ENCODE data around the gene CFDP1. TPM values are rescaled to one million over a fixed set of nuclear protein-coding genes. Genes with fewer than 3 reads are reported as not detected.
A peak's percentile ranks its signal among the peaks of the same experiment; 100 is the strongest.

CFDP1 gene
- total RNA-seq, 1 donor from 2014 or later: 45.2 TPM

- no peak for DNase-seq (ENCODE audit: low spot score)
These were observed 113.5 kb downstream of the CFDP1 start for GRCh38 chr16:75319513-75320411.

- DNase-seq (ENCODE audit: low spot score): no peak
These were observed 114.6 kb downstream of the CFDP1 start for GRCh38 chr16:75318737-75319136.

- no peak for DNase-seq (ENCODE audit: low spot score)
These were observed 115.8 kb downstream of the CFDP1 start for GRCh38 chr16:75317532-75317931.

- DNase-seq (ENCODE audit: low spot score): no peak
These were observed 116.2 kb downstream of the CFDP1 start for GRCh38 chr16:75317101-75317522.

GRCh38 chr16:75315539-75316306, 117.6 kb downstream of the CFDP1 start:
- DNase-seq (ENCODE audit: low spot score): no peak

- no peak for DNase-seq (ENCODE audit: low spot score)
These were observed 120.4 kb downstream of the CFDP1 start for GRCh38 chr16:75312875-75313274.

GRCh38 chr16:75311383-75311938, 121.8 kb downstream of the CFDP1 start:
- no peak for DNase-seq (ENCODE audit: low spot score)

GRCh38 chr16:75310541-75310940, 122.8 kb downstream of the CFDP1 start:
- DNase-seq (ENCODE audit: low spot score): no peak

- DNase-seq (ENCODE audit: low spot score): no peak
These were observed 123.3 kb downstream of the CFDP1 start for GRCh38 chr16:75309899-75310430.

- DNase-seq (ENCODE audit: low spot score): no peak
These were observed 124.1 kb downstream of the CFDP1 start for GRCh38 chr16:75309156-75309555.

GRCh38 chr16:75308011-75308410, 125.3 kb downstream of the CFDP1 start:
- no peak for DNase-seq (ENCODE audit: low spot score)

- DNase-seq (ENCODE audit: low spot score): no peak
These were observed 125.8 kb downstream of the CFDP1 start for GRCh38 chr16:75307506-75307905.

GRCh38 chr16:75306099-75306762, 127.1 kb downstream of the CFDP1 start:
- DNase-seq (ENCODE audit: low spot score): peak; percentile 58

- DNase-seq (ENCODE audit: low spot score): peak; percentile 89
These were observed 127.8 kb downstream of the CFDP1 start for GRCh38 chr16:75305364-75306098.

GRCh38 chr16:75304521-75305363, 128.6 kb downstream of the CFDP1 start:
- DNase-seq (ENCODE audit: low spot score): peak; percentile 20

GRCh38 chr16:75301804-75302203, 131.5 kb downstream of the CFDP1 start:
- no peak for DNase-seq (ENCODE audit: low spot score)

- no peak for DNase-seq (ENCODE audit: low spot score)
These were observed 135.0 kb downstream of the CFDP1 start for GRCh38 chr16:75298267-75298666.

GRCh38 chr16:75296606-75297005, 136.7 kb downstream of the CFDP1 start:
- no peak for DNase-seq (ENCODE audit: low spot score)

GRCh38 chr16:75294773-75295459, 138.4 kb downstream of the CFDP1 start:
- no peak for DNase-seq (ENCODE audit: low spot score)
